Globus pallidus (tissue), 1 donor: ENCODE results near the gene ANAPC5.
A peak's percentile ranks its signal among the peaks of the same experiment; 100 is the strongest.
"Not testable (repeated sequence)": the region's sequence is repeated elsewhere in the genome, so short reads cannot be mapped to it uniquely, and the experiment has no call there.

Experiments used
- DNase-seq: peaks from one replicate; pipeline ENCODE4 v3.0.0-alpha.2; 2015; ENCODE audit warnings: low spot score

The ANAPC5 gene

DNA sequence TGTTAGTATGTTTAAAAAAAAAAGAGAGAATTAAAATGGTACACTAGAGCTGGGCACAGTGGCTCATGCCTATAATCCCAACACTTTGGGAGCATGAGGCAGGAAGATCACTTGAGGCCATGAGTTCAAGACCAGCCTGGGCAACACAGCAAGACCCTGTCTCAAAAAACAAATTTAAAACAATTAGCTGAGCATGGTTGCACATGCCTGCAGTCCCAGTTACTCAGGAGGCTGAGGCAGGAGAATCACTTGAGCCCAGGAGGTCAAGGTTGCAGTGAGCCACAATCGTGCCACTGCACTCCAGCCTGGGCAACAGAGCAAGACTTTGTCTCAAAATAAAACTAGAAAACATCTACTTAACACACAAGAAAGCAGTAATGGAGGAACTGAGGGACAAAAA lies 42.0 kb downstream of the ANAPC5 start:
- not testable (repeated sequence) for DNase-seq

GRCh38 chr12:121307397-121307796 lies 44.8 kb downstream of the ANAPC5 start:
- not testable (repeated sequence) for DNase-seq

GRCh38 chr12:121304306-121304705 lies 47.9 kb downstream of the ANAPC5 start:
- no peak for DNase-seq

- DNase-seq = no peak
Observed at GRCh38 chr12:121301876-121302275, 50.3 kb downstream of the ANAPC5 start.

DNA sequence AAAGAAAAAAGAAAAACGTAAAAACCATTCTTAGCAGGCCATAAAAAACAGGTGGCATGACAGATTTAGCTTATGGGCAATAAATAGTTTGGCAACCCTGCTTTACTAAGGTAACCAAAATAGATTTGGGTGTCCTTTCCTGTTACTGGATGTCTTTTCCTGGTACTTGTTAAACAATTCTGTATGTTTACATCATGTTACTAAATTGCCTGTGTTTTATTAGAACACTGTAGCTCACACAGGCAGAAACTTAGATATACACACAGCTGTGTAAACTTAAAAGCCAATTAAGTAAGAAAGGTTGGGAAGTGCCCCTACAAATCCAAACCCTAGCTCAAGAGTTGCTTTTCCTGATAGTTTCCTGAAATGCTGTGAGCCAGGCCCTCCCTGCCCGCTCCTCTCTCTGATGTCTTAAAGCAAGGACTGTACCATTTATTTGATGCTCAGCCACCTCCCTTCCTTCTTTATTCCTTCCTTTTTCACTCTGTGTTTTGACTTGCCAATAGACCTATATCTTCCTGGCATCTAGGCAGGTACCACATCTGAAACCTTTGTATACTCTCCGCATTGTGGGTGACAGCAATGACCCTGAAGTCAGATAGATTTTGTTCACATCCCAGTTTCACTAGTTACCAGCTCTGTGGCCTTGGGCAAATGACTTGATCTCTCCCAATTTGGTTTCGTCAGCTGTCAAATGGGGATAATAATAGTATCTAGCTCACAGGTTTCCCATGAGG lies 52.0 kb downstream of the ANAPC5 start:
- no peak for DNase-seq

DNA sequence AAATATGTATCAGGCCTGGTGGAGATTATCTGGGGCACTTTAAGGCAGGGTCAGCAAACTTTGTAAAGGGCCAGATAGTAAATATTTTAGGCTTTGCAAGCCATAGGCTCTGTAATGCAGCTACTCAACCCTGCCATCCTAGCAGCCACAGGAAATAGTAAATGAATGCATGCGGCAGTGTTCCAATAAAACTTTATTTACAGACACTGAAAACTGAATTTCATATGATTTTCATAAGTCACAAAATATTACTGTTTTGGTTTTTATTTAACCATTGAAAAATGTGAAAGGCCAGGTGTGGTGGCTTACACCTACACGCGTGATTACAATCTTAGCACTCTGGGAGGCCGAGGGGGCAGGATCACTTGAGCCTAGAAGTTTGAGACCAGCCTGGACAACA lies 52.5 kb downstream of the ANAPC5 start:
- no peak for DNase-seq

- DNase-seq = not testable (repeated sequence)
Observed at GRCh38 chr12:121298411-121298810, 53.8 kb downstream of the ANAPC5 start.

- DNase-seq = no peak
Observed at GRCh38 chr12:121297435-121297991, 54.7 kb downstream of the ANAPC5 start.

- DNase-seq = peak; percentile 85
Observed at GRCh38 chr12:121296618-121297434, 55.4 kb downstream of the ANAPC5 start, which contains the start of gene CAMKK2. CAMKK2 (minus strand) TSS chr12:121296709; CDS start chr12:121274526, 22,183 bp downstream.

GRCh38 chr12:121295746-121296617 lies 56.2 kb downstream of the ANAPC5 start:
- no peak for DNase-seq

DNA sequence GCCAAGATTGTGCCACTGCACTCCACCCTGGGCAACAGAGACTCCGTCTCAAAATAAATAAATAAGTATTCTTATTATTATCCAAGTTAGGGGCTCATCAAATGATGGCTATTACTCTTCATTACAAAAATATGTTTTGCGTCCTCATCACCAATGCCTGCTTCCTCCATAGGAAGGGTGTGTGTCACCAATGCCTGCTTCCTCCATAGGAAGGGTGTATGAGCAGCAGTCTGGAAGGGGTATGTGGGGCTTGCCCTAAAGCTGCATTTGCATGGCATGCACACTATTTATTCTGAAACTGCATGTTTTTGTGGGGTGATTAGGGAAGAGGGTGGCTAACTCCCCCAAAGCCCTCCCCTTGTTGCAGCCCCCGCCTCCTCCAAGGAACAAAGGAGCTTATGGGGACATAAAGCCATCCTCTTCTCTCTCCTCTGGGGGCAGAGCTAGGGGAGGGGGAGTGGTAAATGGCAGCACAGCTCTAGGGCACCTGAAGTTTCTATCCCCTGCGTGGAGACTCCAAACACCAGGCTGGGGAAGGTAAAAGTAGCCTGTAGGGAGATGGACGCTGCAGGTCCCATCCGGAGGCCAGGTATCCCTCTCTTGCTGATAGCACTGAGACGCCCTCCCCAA lies 57.0 kb downstream of the ANAPC5 start:
- no peak for DNase-seq

GRCh38 chr12:121294151-121294889 lies 57.9 kb downstream of the ANAPC5 start:
- no peak for DNase-seq

GRCh38 chr12:121293603-121294002 lies 58.6 kb downstream of the ANAPC5 start:
- no peak for DNase-seq

DNA sequence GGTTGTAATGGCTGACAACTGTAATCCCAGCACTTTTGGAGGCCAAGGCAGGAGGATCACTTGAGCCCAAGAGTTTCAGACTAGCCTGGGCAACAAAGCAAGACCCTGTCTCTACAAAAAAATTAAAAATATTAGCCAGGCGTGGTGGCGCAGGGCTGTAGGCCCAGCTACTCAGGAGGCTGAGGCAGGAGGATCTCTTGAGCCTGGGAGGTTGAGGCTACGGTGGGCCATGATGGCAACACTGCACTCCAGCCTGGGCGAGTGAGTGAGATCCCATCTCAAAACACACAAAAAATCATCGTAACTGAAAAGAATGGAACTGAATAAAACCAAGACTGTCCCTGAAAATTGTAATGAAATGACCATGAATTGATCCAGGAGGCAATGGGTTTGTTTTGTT lies 61.8 kb downstream of the ANAPC5 start:
- no peak for DNase-seq

DNA sequence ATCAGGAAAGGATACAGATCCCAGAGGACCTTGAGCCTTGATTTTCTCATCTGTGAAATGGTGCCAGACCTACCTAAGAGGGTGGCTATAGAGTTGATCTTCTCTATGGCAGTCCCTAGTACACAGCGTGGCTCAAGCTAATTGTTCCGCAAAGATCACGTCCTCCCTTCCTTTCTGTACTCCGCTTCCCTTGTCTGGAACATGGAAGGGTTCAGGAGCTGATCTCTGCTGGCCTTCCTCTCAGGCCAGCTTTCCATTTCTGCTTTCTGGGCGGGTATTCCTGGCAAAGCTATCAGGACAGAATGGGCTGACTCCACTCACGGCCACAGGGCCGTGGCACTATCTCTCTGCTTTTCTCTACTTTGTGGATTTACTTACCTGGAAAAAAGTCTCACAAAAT lies 62.2 kb downstream of the ANAPC5 start:
- no peak for DNase-seq

DNA sequence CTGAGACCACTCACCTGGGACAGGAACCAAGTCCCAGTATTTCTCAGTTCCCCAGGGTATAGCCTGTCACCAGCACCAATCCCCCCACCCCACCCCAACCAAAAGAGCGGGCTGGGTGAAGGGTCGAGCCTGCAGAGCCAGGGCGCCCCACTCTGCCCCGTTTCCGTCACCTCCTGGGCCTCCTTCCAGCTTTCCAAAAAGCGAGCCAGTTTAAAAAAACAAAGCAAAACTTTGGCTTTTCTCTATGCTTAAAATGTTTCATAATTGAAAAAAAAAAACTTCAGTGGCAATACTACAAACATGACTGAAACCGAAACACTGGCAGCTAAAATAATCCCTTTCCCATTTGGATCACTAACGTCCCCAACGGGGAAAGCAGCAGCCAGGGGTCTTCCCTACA lies 63.2 kb downstream of the ANAPC5 start:
- no peak for DNase-seq

- no peak for DNase-seq
Observed at GRCh38 chr12:121288158-121288845, 63.9 kb downstream of the ANAPC5 start.

- no peak for DNase-seq
Observed at GRCh38 chr12:121287267-121287954, 64.8 kb downstream of the ANAPC5 start.

DNA sequence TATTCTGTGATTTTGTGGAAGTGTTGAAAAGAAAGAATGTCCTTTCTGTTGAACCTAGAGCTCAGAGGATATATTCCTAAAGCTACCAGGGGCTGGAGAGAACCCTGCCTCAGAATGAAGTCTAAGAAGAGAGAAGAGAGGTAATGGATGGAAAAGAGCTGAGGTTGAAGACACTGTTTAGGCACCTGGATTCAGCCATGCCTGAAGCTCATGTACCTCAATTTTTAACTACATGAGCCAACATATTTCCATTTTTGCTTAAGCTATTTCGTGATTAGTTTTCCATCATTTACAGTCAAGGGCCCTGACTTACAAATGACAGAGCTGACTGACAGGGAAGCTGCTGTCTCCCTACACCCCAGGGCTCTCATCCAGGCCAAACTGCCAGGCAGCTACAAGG lies 66.4 kb downstream of the ANAPC5 start:
- no peak for DNase-seq
